K562 (cell line): Measurements from ENCODE around the gene ABCA3. TPM values are rescaled to one million over a fixed set of nuclear protein-coding genes. Genes with fewer than 3 reads are reported as not detected.

ENCODE experiments used
- E2F3 ChIP-seq: fragments of 250-450 bp; sonication (Bioruptor Pico); IDR thresholded peaks from 2 replicates; pipeline ENCODE4 v1.4.0; 2020; ENCODE audit warnings: mild to moderate bottlenecking
- EP300 ChIP-seq: IDR thresholded peaks from 2 replicates; pipeline ENCODE4 v1.6.1; 2012; ENCODE audit warnings: low read length, improper control_type of control experiment
- FOXM1 ChIP-seq, 2 experiments: fragments of 450-650 bp in 1 of 2; sonication (generic) in 1 of 2; formaldehyde crosslinking in 1 of 2; IDR thresholded peaks; 2 replicates each; pipeline versions ENCODE4 v1.6.1 to v1.9.0; 2017 to 2022; ENCODE audit warnings: low read depth in 2 of 2, mild to moderate bottlenecking in 2 of 2, missing genetic modification reagents in 1 of 2, moderate library complexity in 1 of 2
- KAT8 ChIP-seq: fragments of 450-650 bp; IDR thresholded peaks from 2 replicates; pipeline ENCODE4 v1.6.1; 2016; ENCODE audit warnings: low read depth, mild to moderate bottlenecking
- MIER1 ChIP-seq: fragments of 450-650 bp; IDR thresholded peaks from 2 replicates; pipeline ENCODE4 v1.6.1; 2016; ENCODE audit warnings: antibody characterized with exemption, mild to moderate bottlenecking, low read depth
- POLR2H ChIP-seq: IDR thresholded peaks from 2 replicates; pipeline ENCODE4 v1.6.1; 2016; ENCODE audit warnings: missing genetic modification characterization, low read depth, mild to moderate bottlenecking, control low read depth, missing compliant biosample characterization, moderate library complexity
- TAF9B ChIP-seq: fragments of 450-650 bp; IDR thresholded peaks from 2 replicates; pipeline ENCODE4 v1.6.1; 2018; ENCODE audit warnings: mild to moderate bottlenecking; ENCODE audit not compliant: partially characterized antibody
- ZBTB2 ChIP-seq: fragments of 450-650 bp; IDR thresholded peaks from 2 replicates; pipeline ENCODE4 v1.6.1; 2016; ENCODE audit warnings: antibody characterized with exemption
- ZNF707 ChIP-seq: fragments of 250-450 bp; sonication (Bioruptor Pico); conservative IDR thresholded peaks from 2 replicates; pipeline ENCODE4 v1.8.0; 2022; ENCODE audit warnings: inconsistent platforms, mild to moderate bottlenecking, moderate library complexity
- polyA plus RNA-seq, 8 experiments: library from polyadenylated mRNA; depleted of rRNA in 4 of 8; stranded (reverse) in 5 of 8; unstranded in 3 of 8; fragments of >200 nt; fragmentation: Nextera tagmentation in 2 of 8; fragmentation: Illumina TruSeq in 1 of 8; extraction: Ambion mirVana in 2 of 8; extraction: Trizol in 1 of 8; gene quantifications; 2 replicates each; pipeline versions ENCODE4 v1.2.1 to v1.2.3, GENCODE V29; 2011 to 2014; ENCODE audit warnings: inconsistent platforms in 1 of 8, missing spikeins in 1 of 8
- total RNA-seq, 7 experiments: library from RNA; depleted of rRNA in 6 of 7; stranded (reverse); fragments of >200 nt in 6 of 7; fragmentation: Illumina TruSeq in 2 of 7; extraction: Trizol in 2 of 7; gene quantifications; 2 replicates each; pipeline versions ENCODE4 v1.2.1 to v1.2.3, GENCODE V29; 2011 to 2021; ENCODE audit warnings: low replicate concordance in 1 of 7
- TF ChIP-seq, protein P1 (sequence below), 2 experiments: fragments of 450-650 bp; conservative IDR thresholded peaks; 2 replicates each; pipeline ENCODE4 v1.6.1; 2017; ENCODE audit warnings: mild to moderate bottlenecking in 2 of 2, moderate library complexity in 2 of 2
- TF ChIP-seq, protein P2 (sequence below): fragments of 450-650 bp; IDR thresholded peaks from 2 replicates; pipeline ENCODE4 v1.6.1; 2016; ENCODE audit warnings: low read depth
- TF ChIP-seq, protein P3 (sequence below): sonication (generic); formaldehyde crosslinking; IDR thresholded peaks from 2 replicates; pipeline ENCODE4 v1.8.0; 2022; ENCODE audit warnings: mild to moderate bottlenecking, missing genetic modification reagents

Gene ABCA3
- total and polyA plus RNA-seq, 9 of the 15 experiments (the other 6 are each of a cell fraction or from before 2014, with no cell fraction given) = 0.66 to 23.7 (median 6.9) TPM

GRCh38 chr16:2364638-2365210 is 24.2 kb upstream of the ABCA3 start (continued):
- TF ChIP-seq TAF9B = no peak
- no peak for TF ChIP-seq FOXM1 (IDR thresholded peaks at IDR 0.05; ENCODE audit: low read depth)
- TF ChIP-seq FOXM1 (CRISPR knock-in tag; IDR thresholded peaks at IDR 0.05; ENCODE audit: low read depth) = no peak
- TF ChIP-seq E2F3 (CRISPR knock-in tag) = no peak
- TF ChIP-seq, protein P1, sequence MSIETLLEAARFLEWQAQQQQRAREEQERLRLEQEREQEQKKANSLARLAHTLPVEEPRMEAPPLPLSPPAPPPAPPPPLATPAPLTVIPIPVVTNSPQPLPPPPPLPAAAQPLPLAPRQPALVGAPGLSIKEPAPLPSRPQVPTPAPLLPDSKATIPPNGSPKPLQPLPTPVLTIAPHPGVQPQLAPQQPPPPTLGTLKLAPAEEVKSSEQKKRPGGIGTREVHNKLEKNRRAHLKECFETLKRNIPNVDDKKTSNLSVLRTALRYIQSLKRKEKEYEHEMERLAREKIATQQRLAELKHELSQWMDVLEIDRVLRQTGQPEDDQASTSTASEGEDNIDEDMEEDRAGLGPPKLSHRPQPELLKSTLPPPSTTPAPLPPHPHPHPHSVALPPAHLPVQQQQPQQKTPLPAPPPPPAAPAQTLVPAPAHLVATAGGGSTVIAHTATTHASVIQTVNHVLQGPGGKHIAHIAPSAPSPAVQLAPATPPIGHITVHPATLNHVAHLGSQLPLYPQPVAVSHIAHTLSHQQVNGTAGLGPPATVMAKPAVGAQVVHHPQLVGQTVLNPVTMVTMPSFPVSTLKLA (conservative IDR thresholded peaks at IDR 0.05) = no peak
- TF ChIP-seq ZBTB2 = no peak
- no peak for TF ChIP-seq ZNF707 (CRISPR knock-in tag)
- TF ChIP-seq, protein P2, sequence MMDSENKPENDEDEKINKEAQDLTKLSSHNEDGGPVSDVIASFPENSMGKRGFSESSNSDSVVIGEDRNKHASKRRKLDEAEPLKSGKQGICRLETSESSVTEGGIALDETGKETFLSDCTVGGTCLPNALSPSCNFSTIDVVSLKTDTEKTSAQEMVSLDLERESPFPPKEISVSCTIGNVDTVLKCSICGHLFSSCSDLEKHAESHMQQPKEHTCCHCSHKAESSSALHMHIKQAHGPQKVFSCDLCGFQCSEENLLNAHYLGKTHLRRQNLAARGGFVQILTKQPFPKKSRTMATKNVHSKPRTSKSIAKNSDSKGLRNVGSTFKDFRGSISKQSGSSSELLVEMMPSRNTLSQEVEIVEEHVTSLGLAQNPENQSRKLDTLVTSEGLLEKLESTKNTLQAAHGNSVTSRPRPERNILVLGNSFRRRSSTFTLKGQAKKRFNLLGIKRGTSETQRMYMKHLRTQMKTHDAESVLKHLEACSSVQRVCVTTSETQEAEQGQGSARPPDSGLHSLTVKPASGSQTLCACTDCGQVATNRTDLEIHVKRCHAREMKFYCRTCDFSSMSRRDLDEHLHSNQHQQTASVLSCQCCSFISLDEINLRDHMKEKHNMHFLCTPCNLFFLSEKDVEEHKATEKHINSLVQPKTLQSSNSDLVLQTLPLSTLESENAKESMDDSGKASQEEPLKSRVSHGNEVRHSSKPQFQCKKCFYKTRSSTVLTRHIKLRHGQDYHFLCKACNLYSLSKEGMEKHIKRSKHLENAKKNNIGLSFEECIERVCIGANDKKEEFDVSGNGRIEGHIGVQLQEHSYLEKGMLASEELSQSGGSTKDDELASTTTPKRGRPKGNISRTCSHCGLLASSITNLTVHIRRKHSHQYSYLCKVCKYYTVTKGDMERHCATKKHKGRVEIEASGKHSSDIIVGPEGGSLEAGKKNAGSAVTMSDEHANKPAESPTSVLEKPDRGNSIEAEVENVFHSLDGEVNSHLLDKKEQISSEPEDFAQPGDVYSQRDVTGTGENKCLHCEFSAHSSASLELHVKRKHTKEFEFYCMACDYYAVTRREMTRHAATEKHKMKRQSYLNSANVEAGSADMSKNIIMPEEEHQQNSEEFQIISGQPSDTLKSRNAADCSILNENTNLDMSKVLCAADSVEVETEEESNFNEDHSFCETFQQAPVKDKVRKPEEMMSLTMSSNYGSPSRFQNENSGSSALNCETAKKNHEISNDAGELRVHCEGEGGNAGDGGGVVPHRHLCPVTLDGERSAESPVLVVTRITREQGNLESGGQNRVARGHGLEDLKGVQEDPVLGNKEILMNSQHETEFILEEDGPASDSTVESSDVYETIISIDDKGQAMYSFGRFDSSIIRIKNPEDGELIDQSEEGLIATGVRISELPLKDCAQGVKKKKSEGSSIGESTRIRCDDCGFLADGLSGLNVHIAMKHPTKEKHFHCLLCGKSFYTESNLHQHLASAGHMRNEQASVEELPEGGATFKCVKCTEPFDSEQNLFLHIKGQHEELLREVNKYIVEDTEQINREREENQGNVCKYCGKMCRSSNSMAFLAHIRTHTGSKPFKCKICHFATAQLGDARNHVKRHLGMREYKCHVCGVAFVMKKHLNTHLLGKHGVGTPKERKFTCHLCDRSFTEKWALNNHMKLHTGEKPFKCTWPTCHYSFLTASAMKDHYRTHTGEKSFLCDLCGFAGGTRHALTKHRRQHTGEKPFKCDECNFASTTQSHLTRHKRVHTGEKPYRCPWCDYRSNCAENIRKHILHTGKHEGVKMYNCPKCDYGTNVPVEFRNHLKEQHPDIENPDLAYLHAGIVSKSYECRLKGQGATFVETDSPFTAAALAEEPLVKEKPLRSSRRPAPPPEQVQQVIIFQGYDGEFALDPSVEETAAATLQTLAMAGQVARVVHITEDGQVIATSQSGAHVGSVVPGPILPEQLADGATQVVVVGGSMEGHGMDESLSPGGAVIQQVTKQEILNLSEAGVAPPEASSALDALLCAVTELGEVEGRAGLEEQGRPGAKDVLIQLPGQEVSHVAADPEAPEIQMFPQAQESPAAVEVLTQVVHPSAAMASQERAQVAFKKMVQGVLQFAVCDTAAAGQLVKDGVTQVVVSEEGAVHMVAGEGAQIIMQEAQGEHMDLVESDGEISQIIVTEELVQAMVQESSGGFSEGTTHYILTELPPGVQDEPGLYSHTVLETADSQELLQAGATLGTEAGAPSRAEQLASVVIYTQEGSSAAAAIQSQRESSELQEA = no peak
- no peak for TF ChIP-seq KAT8
- TF ChIP-seq POLR2H = no peak
- TF ChIP-seq, protein P3, sequence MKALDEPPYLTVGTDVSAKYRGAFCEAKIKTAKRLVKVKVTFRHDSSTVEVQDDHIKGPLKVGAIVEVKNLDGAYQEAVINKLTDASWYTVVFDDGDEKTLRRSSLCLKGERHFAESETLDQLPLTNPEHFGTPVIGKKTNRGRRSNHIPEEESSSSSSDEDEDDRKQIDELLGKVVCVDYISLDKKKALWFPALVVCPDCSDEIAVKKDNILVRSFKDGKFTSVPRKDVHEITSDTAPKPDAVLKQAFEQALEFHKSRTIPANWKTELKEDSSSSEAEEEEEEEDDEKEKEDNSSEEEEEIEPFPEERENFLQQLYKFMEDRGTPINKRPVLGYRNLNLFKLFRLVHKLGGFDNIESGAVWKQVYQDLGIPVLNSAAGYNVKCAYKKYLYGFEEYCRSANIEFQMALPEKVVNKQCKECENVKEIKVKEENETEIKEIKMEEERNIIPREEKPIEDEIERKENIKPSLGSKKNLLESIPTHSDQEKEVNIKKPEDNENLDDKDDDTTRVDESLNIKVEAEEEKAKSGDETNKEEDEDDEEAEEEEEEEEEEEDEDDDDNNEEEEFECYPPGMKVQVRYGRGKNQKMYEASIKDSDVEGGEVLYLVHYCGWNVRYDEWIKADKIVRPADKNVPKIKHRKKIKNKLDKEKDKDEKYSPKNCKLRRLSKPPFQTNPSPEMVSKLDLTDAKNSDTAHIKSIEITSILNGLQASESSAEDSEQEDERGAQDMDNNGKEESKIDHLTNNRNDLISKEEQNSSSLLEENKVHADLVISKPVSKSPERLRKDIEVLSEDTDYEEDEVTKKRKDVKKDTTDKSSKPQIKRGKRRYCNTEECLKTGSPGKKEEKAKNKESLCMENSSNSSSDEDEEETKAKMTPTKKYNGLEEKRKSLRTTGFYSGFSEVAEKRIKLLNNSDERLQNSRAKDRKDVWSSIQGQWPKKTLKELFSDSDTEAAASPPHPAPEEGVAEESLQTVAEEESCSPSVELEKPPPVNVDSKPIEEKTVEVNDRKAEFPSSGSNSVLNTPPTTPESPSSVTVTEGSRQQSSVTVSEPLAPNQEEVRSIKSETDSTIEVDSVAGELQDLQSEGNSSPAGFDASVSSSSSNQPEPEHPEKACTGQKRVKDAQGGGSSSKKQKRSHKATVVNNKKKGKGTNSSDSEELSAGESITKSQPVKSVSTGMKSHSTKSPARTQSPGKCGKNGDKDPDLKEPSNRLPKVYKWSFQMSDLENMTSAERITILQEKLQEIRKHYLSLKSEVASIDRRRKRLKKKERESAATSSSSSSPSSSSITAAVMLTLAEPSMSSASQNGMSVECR (CRISPR knock-in tag) = no peak
- TF ChIP-seq MIER1 = no peak
- 0 out of 2 replicates have a peak, but pooled peaks have one; percentile 17 for TF ChIP-seq EP300
